H1 (cell line): ENCODE results near the gene PLD6. TPM values are rescaled to one million over a fixed set of nuclear protein-coding genes. Genes with fewer than 3 reads are reported as not detected.

Experiments used
- CTCF ChIA-PET: fragments of 300-600 bp; sonication (Branson Sonifier 250); formaldehyde crosslinking; loops from one replicate; lab custom pipeline; 2021; ENCODE audit not compliant: partially characterized antibody; lab: Charles Lee
- POLR2A ChIA-PET: fragments of 300-600 bp; sonication (Branson Sonifier 250); formaldehyde crosslinking; loops from one replicate; lab custom pipeline; 2021; ENCODE audit warnings: inconsistent platforms; ENCODE audit not compliant: partially characterized antibody; lab: Charles Lee
- DNase-seq, 2 experiments: peaks; one replicate each; pipeline versions ENCODE4 v3.0.0 to v3.0.0-alpha.2; 2010 to 2022; ENCODE audit warnings: low spot score in 2 of 2, low read depth in 1 of 2, mixed read lengths in 1 of 2
- FAIRE-seq: peaks from 2 replicates; lab custom pipeline; 2011; peaks lifted over from hg19 to GRCh38; lab: Jason Lieb, UNC
- H2AFZ ChIP-seq: 2 replicates; pipeline ENCODE4 v1.8.1; 2012; ENCODE audit warnings: low read length, inconsistent platforms
- H2AK5ac ChIP-seq: 2 replicates; pipeline ENCODE4 v1.6.1; 2013; ENCODE audit warnings: low read depth, low read length
- H2BK120ac ChIP-seq: replicated peaks from 2 replicates; pipeline ENCODE3; 2013; ENCODE audit warnings: low read depth, low read length, inconsistent platforms
- H2BK12ac ChIP-seq: 2 replicates; pipeline ENCODE4 v1.6.1; 2013; ENCODE audit warnings: low read depth, low read length
- H2BK15ac ChIP-seq: 2 replicates; pipeline ENCODE4 v1.6.1; 2013; ENCODE audit warnings: low read length
- H2BK20ac ChIP-seq: 2 replicates; pipeline ENCODE4 v1.6.1; 2013; ENCODE audit warnings: low read length
- H2BK5ac ChIP-seq: 2 replicates; pipeline ENCODE4 v1.6.1; 2013; ENCODE audit warnings: low read depth, low read length
- H3K14ac ChIP-seq: 2 replicates; pipeline ENCODE4 v1.6.1; 2013; ENCODE audit warnings: inconsistent platforms; ENCODE audit not compliant: insufficient read length
- H3K18ac ChIP-seq: 2 replicates; pipeline ENCODE4 v1.6.1; 2013; ENCODE audit warnings: low read length; ENCODE audit errors: extremely low read depth
- H3K23ac ChIP-seq: 2 replicates; pipeline ENCODE4 v1.6.1; 2013; ENCODE audit warnings: inconsistent platforms; ENCODE audit not compliant: insufficient read length
- H3K23me2 ChIP-seq: 2 replicates; pipeline ENCODE4 v1.6.1; 2013; ENCODE audit warnings: low read depth, low read length
- H3K27ac ChIP-seq: 2 replicates; pipeline ENCODE4 v1.6.1; 2011; ENCODE audit warnings: low read depth, low read length, inconsistent platforms
- H3K27me3 ChIP-seq, 4 experiments: replicated peaks in 1 of 4; 1 replicate in 1 of 4; 2 replicates in 3 of 4; pipeline versions ENCODE4 v1.6.1 to v1.8.1; 2011 to 2013; ENCODE audit warnings: low read length in 3 of 4, mild to moderate bottlenecking in 3 of 4, inconsistent platforms in 2 of 4, mixed read lengths in 2 of 4, moderate library complexity in 1 of 4; ENCODE audit not compliant: control insufficient read depth in 3 of 4, insufficient read depth in 3 of 4; ENCODE audit errors: extremely low read depth in 1 of 4
- H3K36me3 ChIP-seq, 4 experiments: 2 replicates each; pipeline versions ENCODE4 v1.6.1 to v1.8.1; 2011 to 2013; ENCODE audit warnings: mild to moderate bottlenecking in 4 of 4, low read length in 3 of 4, moderate library complexity in 2 of 4, control low read depth in 1 of 4, inconsistent platforms in 1 of 4; ENCODE audit not compliant: insufficient read depth in 4 of 4, control insufficient read depth in 2 of 4
- H3K4ac ChIP-seq: replicated peaks from 2 replicates; pipeline ENCODE3; 2013; ENCODE audit warnings: low read length, low read depth, mixed read lengths, inconsistent platforms; ENCODE audit not compliant: insufficient read length
- H3K4me1 ChIP-seq, 4 experiments: replicated peaks in 1 of 4; 1 replicate in 1 of 4; 2 replicates in 3 of 4; pipeline versions ENCODE4 v1.6.1 to v1.8.1; 2011 to 2013; ENCODE audit warnings: low read length in 3 of 4, inconsistent platforms in 2 of 4, mixed read lengths in 1 of 4; ENCODE audit not compliant: insufficient read depth in 4 of 4, control insufficient read depth in 3 of 4
- H3K4me2 ChIP-seq, 2 experiments: 2 replicates each; pipeline versions ENCODE4 v1.6.1 to v1.8.1; 2011 to 2013; ENCODE audit warnings: low read depth in 2 of 2, low read length in 2 of 2, control low read depth in 1 of 2, inconsistent platforms in 1 of 2, mild to moderate bottlenecking in 1 of 2; ENCODE audit not compliant: insufficient read depth in 1 of 2
- H3K4me3 ChIP-seq, 4 experiments: fragments of 200-600, 300-600 bp in 1 of 4; sonication (generic), shearing (Covaris generic), sonication (Bioruptor Twin) in 1 of 4; 2 replicates each; pipeline versions ENCODE4 v1.5.1 to v1.8.1; 2011 to 2016; ENCODE audit warnings: low read length in 4 of 4, low read depth in 3 of 4, control low read depth in 2 of 4, inconsistent platforms in 2 of 4, mild to moderate bottlenecking in 2 of 4, mixed read lengths in 1 of 4, moderate library complexity in 1 of 4; ENCODE audit not compliant: insufficient read depth in 2 of 4; ENCODE audit errors: extremely low read depth in 1 of 4
- H3K56ac ChIP-seq: replicated peaks from 2 replicates; pipeline ENCODE3; 2013; ENCODE audit warnings: low read depth, mild to moderate bottlenecking, mixed read lengths, low read length, inconsistent platforms; ENCODE audit not compliant: insufficient read length
- H3K79me1 ChIP-seq: 2 replicates; pipeline ENCODE4 v1.6.1; 2013; ENCODE audit warnings: low read depth, low read length, control low read depth
- H3K79me2 ChIP-seq, 2 experiments: 2 replicates each; pipeline versions ENCODE4 v1.6.1 to v1.8.1; 2012 to 2013; ENCODE audit warnings: low read length in 2 of 2, mild to moderate bottlenecking in 2 of 2, inconsistent platforms in 1 of 2; ENCODE audit not compliant: insufficient read depth in 2 of 2, control insufficient read depth in 1 of 2
- H3K9ac ChIP-seq, 4 experiments: replicated peaks in 1 of 4; 1 replicate in 1 of 4; 2 replicates in 3 of 4; pipeline versions ENCODE4 v1.6.1 to v1.8.1; 2011 to 2013; ENCODE audit warnings: low read depth in 3 of 4, low read length in 3 of 4, control low read depth in 2 of 4, mild to moderate bottlenecking in 2 of 4, moderate library complexity in 2 of 4, inconsistent platforms in 1 of 4; ENCODE audit errors: extremely low read depth in 1 of 4
- H3K9me3 ChIP-seq, 2 experiments: 2 replicates each; pipeline versions ENCODE4 v1.6.1 to v1.8.1; 2012 to 2013; ENCODE audit warnings: mild to moderate bottlenecking in 2 of 2, moderate library complexity in 2 of 2, control low read depth in 1 of 2, inconsistent platforms in 1 of 2, low read depth in 1 of 2, low read length in 1 of 2, mixed read lengths in 1 of 2; ENCODE audit not compliant: insufficient read depth in 2 of 2
- H4K20me1 ChIP-seq, 2 experiments: replicated peaks in 1 of 2; 2 replicates each; pipeline versions ENCODE3 to v1.8.1; 2011 to 2013; ENCODE audit warnings: inconsistent platforms in 2 of 2, low read length in 2 of 2, mild to moderate bottlenecking in 1 of 2; ENCODE audit not compliant: insufficient read depth in 2 of 2, control insufficient read depth in 1 of 2
- H4K5ac ChIP-seq: 2 replicates; pipeline ENCODE4 v1.6.1; 2013; ENCODE audit warnings: low read length, low read depth, mixed read lengths, inconsistent platforms; ENCODE audit not compliant: insufficient read length
- H4K8ac ChIP-seq: 2 replicates; pipeline ENCODE4 v1.8.0; 2013; ENCODE audit warnings: mild to moderate bottlenecking, moderate library complexity, low read length, inconsistent platforms; ENCODE audit not compliant: insufficient read depth; ENCODE audit errors: extremely low read depth
- H4K91ac ChIP-seq: replicated peaks from 2 replicates; pipeline ENCODE3; 2013; ENCODE audit warnings: low read length, mixed read lengths, inconsistent platforms; ENCODE audit not compliant: insufficient read length
- EGR1 ChIP-seq: IDR thresholded peaks from 2 replicates; pipeline ENCODE4 v1.6.1; 2011; ENCODE audit warnings: low read depth, low read length, borderline replicate concordance
- HDAC6 ChIP-seq: IDR thresholded peaks from one replicate; pipeline ENCODE4 v1.7.1; 2012; ENCODE audit warnings: low read depth, mild to moderate bottlenecking, inconsistent platforms, low read length, moderate library complexity
- RBBP5 ChIP-seq: IDR thresholded peaks from 2 replicates; pipeline ENCODE4 v1.7.1; 2012; ENCODE audit warnings: low read depth, mild to moderate bottlenecking, inconsistent platforms, low read length, moderate library complexity, borderline replicate concordance
- WGBS, 2 experiments: shearing (Covaris generic) in 1 of 2; methylation state at CpG; one replicate each; pipeline versions ENCODE4 v1.1.6 to v1.1.7; 2013 to 2015; ENCODE audit warnings: low lambda C conversion rate in 2 of 2, mixed read lengths in 2 of 2, inconsistent platforms in 1 of 2, low coverage in 1 of 2, missing lambda C conversion rate in 1 of 2; ENCODE audit not compliant: insufficient replicate concordance in 2 of 2, insufficient coverage in 1 of 2, insufficient read length in 1 of 2; ENCODE audit errors: extremely low coverage in 1 of 2, missing lambda C conversion rate in 1 of 2; 5-methylcytosine and 5-hydroxymethylcytosine counted together
- polyA plus RNA-seq, 7 experiments: library from polyadenylated mRNA; depleted of rRNA in 3 of 7; stranded (reverse) in 5 of 7; unstranded in 2 of 7; fragments of >200 nt in 5 of 7; fragments of 200-250 nt in 2 of 7; gene quantifications; 1 replicate in 5 of 7; 2 replicates in 1 of 7; 4 replicates in 1 of 7; pipeline versions ENCODE4 v1.2.1 to v1.2.3, GENCODE V29; 2011 to 2013; ENCODE audit warnings: missing spikeins in 2 of 7, mixed read lengths in 2 of 7
- total RNA-seq: library from RNA; stranded (reverse); fragmentation: NEBNext Ultra II Directional; extraction: Animal tissue kit (Norgen Biotek cat#: 25700); gene quantifications from 2 replicates; pipeline ENCODE4 v1.2.1, GENCODE V29; 2021

Gene PLD6
- total and polyA plus RNA-seq, 2 of the 8 experiments (the other 6 are each of a cell fraction or from before 2014, with no cell fraction given), result 0.20 to 0.22 TPM

GRCh38 chr17:17200831-17201230 is 5.3 kb downstream of the PLD6 start:
- ChIA-PET POLR2A (interaction anchor here (1.2 to 1.3 kb wide), 3 partner anchors 12 to 123 kb away, joined by 3 to 5 read pairs (median 4); no protein-coding TSS in a partner anchor), CTCF (interaction anchor here (0.8 to 1.3 kb wide), 4 partner anchors 13 to 200 kb away, joined by 3 to 5 read pairs (median 3); no protein-coding TSS in a partner anchor)
- no peaks in the 10 kb centered on the region for H3K36me3 ChIP-seq
- no peak overlapping the region for H2BK12ac ChIP-seq
- H4K8ac ChIP-seq, result no peak overlapping the region
- no peak overlapping the region for H3K18ac ChIP-seq
- no peaks in the 10 kb centered on the region for H4K20me1 ChIP-seq
- H3K23ac ChIP-seq, result no peak overlapping the region
- no peaks in the 10 kb centered on the region for H3K27me3 ChIP-seq
- no peak for DNase-seq
- H3K9ac ChIP-seq, result no peak overlapping the region
- H4K5ac ChIP-seq, result no peak overlapping the region
- no peak overlapping the region for H2AFZ ChIP-seq
- no peak overlapping the region for H2BK5ac ChIP-seq
- H3K4me1 ChIP-seq, result no peaks in the 10 kb centered on the region; a peak in 1 of 7 replicates
- H2BK15ac ChIP-seq, result no peak overlapping the region
- no peak overlapping the region for H3K56ac ChIP-seq
- 92% methylated on average over 5 of the region's 5 CpGs; no CpG with 5 or more reads in 1 of the 2 experiments for WGBS, 2 experiments
- H3K27ac ChIP-seq, result no peak overlapping the region
- H4K91ac ChIP-seq, result no peak overlapping the region
- H3K4me3 ChIP-seq, result no peak overlapping the region
- H2AK5ac ChIP-seq, result no peak overlapping the region
- H3K14ac ChIP-seq, result no peak overlapping the region
- no peaks in the 10 kb centered on the region for H3K79me1 ChIP-seq
- no peak overlapping the region for H2BK120ac ChIP-seq
- H3K79me2 ChIP-seq, result no peaks in the 10 kb centered on the region
- no peak overlapping the region for H3K4me2 ChIP-seq
- H2BK20ac ChIP-seq, result no peak overlapping the region
- FAIRE-seq, result no peak
- TF ChIP-seq HDAC6 (no peak), RBBP5 (no peak), EGR1 (no peak)
- no peaks in the 10 kb centered on the region for H3K9me3 ChIP-seq
- no peak overlapping the region for H3K4ac ChIP-seq
- no peaks in the 10 kb centered on the region for H3K23me2 ChIP-seq
